GM21447 (cell line): Measurements from ENCODE around the gene WDR90.
A peak's percentile ranks its signal among the peaks of the same experiment; 100 is the strongest.

ENCODE experiments used
- ATAC-seq: cut with Tn5 transposase; IDR thresholded peaks from one replicate; pipeline ENCODE4 v1.9.1; 2021; ENCODE audit not compliant: unreplicated experiment

Gene WDR90

DNA sequence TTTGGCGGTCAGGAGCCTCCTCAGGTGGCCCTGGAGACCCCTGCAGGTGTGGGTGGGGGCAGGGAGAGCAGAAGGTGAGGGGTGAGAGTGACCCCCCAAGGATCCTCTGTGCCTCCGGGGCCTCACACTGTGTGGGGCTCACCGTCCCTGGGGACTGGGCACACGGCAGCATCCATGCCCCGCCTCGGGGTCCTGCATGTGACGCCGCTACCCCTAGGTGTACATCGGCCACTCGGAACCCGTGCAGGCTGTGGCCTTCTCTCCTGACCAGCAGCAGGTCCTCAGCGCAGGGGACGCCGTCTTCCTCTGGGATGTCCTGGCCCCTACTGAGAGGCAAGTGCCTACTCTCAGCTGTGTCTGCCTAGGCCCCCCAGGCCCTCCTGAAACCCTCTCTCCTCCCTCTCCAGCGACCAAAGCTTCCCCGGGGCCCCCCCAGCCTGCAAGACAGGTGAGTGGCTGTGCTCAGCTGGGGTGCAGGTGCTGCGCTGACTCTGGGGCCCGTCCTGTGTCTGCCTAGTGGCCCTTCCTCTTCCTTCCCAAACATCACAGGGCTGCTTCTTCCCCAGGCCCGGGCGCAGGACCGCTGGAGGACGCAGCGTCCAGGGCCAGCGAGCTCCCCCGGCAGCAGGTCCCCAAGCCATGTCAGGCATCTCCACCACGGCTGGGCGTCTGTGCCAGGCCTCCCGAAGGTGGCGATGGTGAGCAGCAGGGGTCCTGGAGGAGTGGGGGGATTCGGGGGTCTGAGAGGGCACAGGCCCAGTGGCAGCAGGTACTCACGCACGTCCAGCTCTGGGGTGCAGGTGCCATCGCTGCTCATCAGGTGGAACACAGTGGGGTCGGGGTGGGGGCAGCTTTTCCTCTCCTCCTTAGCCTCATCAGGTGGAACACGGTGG is 9.8 kb downstream of the WDR90 start:
- no peak for ATAC-seq

GRCh38 chr16:659618-660017 is 10.5 kb downstream of the WDR90 start:
- ATAC-seq: no peak

- ATAC-seq: no peak
Measured at GRCh38 chr16:660132-660458, 10.9 kb downstream of the WDR90 start.

DNA sequence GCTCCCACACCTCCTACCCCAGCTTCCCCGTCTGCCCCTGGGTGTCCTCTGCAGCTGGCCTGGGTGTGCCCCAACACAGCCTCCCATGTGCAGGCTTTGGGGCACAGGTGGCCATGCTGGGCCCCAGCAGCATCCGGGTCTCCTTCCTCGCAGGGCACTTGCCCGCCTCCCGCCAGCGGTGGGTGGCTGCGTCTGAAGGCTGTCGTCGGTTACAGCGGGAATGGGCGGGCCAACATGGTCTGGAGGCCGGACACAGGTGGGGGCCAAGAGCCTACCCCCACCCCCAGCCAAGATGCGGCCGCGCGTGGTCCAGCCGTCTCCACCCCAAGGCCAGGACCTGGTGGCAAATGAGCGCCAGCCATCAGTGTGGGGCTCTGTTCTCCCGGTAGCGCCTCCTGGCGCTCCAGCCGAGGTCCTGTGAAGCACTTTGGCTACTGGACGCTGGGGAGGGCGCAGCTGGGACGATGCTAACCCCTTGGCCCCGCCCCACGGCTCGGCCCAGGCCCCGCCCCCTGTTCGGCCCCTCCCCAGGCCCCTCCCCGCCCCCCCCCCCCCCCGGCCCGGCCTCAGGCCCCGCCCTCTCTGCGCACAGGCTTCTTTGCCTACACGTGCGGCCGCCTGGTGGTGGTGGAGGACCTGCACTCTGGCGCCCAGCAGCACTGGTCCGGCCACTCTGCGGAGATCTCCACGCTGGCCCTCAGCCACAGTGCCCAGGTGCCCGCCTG is 11.5 kb downstream of the WDR90 start:
- no peak for ATAC-seq

- ATAC-seq: no peak
Measured at GRCh38 chr16:661184-661821, 12.1 kb downstream of the WDR90 start.

GRCh38 chr16:662095-662494 is 12.9 kb downstream of the WDR90 start:
- no peak for ATAC-seq

GRCh38 chr16:662597-662996 is 13.4 kb downstream of the WDR90 start:
- ATAC-seq: no peak

DNA sequence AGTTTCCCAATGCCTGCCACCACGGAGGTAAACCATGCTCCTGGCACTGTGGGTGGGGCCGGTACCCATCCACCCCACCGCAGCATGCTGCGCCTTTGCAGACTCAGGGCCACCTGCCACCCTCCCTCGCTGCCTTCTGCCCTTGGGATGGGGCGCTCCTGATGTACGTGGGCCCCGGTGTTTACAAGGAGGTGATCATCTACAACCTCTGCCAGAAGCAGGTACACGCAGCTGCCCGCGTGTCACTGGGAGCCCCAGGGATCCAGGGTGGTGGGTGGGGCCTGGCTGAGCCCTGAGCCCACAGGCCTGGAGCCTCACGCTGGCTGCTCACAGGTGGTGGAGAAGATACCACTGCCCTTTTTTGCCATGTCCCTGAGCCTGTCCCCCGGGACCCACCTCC is 17.4 kb downstream of the WDR90 start:
- no peak for ATAC-seq

DNA sequence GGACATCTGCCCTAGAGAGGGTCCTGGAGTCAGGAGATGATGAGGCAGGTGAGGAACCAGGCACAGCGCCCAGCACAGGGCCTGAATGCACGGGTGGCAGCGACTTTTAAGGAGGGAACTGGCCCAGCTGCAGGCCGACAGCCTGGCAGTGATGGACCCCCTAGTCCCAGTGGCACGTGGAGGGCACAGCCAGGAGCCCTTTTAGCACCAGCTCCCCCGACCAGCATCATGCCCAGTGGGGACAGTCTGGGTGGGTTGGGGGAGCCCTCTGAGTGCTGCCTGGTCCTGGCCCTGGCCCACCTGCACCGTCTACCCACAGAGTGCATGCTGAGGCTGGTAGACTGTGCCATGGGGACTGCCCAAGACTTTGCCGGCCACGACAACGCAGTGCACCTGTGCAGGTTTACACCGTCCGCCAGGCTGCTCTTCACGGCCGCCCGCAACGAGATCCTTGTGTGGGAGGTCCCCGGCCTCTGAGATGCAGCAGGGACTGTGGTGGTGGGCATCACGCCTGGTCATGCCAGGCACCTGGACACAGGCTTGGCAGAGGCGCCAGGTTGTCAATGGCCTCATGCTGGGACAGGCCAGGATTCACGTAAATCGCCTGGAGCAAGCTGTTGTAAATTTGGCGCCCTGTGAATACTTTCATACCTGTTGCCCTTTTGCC is 18.1 kb downstream of the WDR90 start:
- ATAC-seq: no peak

DNA sequence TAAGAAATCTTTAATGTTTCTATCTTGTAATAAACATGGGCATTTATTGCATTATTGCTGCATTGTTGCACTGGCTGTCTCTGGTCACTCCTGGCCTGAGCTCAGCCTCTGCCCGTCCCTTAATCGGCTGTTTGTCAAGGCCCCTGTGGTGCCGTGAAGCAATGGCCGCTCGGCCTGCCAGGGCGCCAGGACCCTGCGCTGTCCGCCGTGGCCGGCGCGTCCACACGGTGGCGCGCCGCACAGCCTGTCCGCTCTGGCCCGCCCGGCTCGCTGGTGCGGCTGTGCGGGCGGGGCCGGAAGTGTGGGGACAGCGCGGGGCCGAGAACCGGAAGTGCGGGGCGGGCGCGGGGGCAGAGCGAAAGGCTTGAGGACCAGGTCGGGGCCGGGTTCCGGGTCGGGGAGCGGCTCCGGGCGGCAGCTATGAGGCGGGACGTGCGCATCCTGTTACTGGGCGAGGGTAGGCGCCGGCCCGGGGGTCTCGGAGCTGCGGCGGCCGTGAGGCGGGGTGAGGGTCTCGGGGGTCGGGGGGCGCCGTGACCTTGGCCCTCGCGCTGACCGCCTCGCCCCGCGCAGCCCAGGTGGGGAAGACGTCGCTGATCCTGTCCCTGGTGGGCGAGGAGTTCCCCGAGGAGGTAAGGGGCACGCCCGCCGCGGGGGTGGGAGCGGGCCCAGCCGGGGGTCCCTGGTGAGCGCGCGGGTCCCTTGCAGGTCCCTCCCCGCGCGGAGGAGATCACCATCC is 18.8 kb downstream of the WDR90 start, which contains the start of gene RHOT2:
RHOT2 (plus strand) TSS at position 353 of the 739 bp plus-strand sequence; CDS start at position 421, 68 bp downstream.
- peak; percentile 68 for ATAC-seq

DNA sequence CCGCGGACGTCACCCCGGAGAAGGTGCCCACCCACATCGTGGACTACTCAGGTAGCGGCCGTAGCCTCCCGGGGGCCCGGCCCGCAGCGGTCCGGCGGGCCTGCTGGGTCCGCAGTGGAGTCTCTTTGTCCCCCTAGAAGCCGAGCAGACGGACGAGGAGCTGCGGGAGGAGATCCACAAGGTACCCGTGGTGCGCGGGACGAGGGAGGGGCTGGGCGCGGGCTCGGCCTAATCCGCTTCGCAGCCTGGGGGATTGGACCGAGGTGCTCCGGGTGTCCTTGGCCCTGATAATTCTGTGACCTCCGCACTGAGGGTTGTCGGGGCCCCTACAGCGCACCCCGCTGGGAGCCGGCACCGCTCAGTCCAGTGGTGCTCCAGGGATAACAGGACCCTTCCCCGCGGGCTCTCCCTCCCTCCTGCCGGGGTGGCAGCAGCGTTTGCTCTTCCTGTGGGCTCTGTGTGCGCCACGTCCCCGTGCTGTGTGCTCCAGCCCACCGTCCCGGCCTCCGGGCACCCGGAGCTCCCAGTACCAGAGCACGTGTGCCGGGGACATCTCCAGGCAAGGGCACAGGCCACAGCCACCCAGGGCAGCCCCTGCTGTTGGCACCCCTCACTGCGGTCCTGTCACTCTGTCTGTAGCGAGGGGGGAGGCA is 19.5 kb downstream of the WDR90 start:
- ATAC-seq: peak; percentile 13

GRCh38 chr16:669666-670065 is 20.5 kb downstream of the WDR90 start:
- no peak for ATAC-seq

- ATAC-seq: no peak
Measured at GRCh38 chr16:670485-671352, 21.6 kb downstream of the WDR90 start.

GRCh38 chr16:671353-672131 is 22.4 kb downstream of the WDR90 start:
- ATAC-seq: no peak

DNA sequence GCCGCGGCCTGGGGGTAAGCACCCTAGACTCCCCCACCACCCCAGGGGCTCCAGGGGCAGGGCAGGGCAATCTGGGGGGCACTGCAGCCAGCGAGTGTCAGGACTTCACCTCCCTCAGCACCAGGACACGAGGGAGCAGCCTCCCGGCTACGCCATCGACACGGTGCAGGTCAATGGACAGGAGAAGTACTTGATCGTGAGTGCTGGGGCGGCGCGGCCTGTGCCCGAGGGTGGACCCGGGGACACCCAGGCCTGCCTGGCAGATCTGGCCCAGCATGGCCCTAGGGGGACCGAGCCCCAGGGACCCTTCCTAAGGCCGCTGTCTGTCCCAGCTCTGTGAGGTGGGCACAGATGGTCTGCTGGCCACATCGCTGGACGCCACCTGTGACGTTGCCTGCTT is 23.2 kb downstream of the WDR90 start:
- ATAC-seq: no peak

- no peak for ATAC-seq
Measured at GRCh38 chr16:672851-673250, 23.7 kb downstream of the WDR90 start.

DNA sequence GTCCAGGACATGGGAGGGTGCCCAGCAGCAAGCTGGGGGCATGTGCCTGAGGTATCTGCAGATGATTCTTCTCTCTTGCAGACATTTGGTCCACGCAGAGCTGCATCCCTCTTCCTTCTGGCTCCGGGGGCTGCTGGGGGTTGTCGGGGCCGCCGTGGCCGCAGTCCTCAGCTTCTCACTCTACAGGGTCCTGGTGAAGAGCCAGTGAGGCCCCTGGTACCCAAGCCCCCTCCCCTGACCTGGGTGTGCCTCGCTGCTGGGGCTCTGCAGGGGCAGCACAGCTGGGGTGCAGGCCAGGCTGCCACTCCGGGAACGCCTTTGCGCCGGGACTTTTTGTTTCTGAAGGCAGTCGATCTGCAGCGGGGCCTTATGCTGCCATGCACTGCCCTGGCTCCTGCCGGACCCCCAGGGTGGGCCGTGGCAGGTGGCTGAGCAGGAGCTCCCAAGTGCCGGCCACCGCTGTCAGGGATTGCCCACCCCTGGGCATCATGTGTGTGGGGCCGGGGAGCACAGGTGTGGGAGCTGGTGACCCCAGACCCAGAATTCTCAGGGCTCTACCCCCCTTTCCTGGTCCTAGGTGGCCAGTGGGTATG is 24.3 kb downstream of the WDR90 start:
- ATAC-seq: no peak
